ENCODE measurements around the gene RYR2.

The RYR2 gene

GRCh38 chr1:237736372-237737029 is 694.5 kb downstream of the RYR2 start:
- TF ChIP-seq GATA2 (IDR thresholded peaks at IDR 0.05; ENCODE audit: low read depth, low read length) (no peak), GATA3 (IDR thresholded peaks at IDR 0.05; ENCODE audit: low read depth, low read length) (no peak)

DNA sequence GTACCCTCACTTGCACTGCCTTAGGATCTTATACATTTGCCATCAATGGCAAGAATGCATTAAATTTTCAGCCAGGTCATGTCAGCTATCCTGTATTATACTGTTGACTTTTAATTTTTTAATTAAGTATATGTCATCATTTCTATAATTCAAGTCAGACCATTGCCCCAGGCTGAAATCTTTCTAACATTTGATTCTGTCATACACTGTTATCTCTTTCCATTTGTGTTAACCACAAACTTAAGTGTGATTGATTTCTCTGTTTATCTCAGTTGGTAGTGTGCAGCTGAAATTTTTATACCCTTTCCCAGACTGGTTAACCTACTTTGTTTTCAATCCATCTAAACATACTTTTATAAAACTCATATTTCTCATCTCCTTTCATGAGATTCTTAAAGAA is 695.5 kb downstream of the RYR2 start:
- TF ChIP-seq GATA2 (IDR thresholded peaks at IDR 0.05; ENCODE audit: low read depth, low read length) (no peak), GATA3 (IDR thresholded peaks at IDR 0.05; ENCODE audit: low read depth, low read length) (no peak)

DNA sequence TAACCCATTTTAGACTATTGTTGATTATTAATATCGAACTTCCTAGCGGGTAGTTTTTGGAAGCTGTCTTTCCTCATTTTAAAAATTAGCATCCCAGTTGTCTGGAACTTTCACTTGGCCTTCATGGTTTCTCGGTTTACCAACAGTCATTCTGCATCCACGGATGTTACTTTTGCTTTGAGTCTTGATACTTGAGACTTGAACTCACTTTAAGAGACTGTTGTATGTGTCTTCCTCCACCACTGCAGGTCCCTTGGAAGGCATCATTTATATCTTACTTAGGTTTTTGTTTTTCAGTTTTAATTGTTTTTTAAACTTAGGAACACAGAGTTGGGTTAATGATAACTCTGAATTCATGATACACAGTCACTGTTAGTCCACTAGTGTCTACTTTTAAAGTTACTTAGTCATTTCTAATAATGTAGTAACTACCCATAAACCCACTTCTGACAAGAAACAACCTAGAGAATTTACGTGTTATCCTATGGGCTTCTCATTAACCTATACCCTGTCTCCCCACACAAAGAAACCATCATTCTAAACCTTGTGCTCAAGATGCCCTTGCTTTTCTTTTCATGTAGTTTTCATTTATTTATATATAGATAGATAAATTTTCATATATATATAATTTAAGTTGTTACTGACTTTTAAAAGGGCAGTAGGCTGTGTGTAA is 696.1 kb downstream of the RYR2 start:
- TF ChIP-seq GATA2 (IDR thresholded peaks at IDR 0.05; ENCODE audit: low read depth, low read length) (no peak), GATA3 (IDR thresholded peaks at IDR 0.05; ENCODE audit: low read depth, low read length) (no peak)

DNA sequence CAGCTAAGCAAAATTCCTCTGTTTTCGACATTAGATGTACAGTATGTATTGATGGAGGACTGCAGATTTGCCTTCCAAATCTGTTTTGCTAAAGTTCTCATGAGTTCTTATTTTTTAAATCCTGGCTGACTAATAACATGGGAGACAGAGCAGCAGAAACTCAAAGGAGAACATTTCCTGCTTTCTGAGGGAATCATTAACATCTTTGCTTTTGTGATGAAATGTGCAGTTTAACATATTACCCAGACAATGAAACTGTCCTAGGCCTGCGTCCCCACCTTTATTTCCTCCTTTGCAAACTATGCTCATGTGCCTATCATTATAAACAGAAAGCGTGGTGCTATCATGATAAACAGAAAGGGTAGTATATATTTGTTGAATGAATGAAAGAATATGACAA is 698.9 kb downstream of the RYR2 start:
- TF ChIP-seq GATA3 (IDR thresholded peaks at IDR 0.05; ENCODE audit: low read depth, low read length) (no peak), GATA2 (IDR thresholded peaks at IDR 0.05; ENCODE audit: low read depth, low read length) (no peak)

DNA sequence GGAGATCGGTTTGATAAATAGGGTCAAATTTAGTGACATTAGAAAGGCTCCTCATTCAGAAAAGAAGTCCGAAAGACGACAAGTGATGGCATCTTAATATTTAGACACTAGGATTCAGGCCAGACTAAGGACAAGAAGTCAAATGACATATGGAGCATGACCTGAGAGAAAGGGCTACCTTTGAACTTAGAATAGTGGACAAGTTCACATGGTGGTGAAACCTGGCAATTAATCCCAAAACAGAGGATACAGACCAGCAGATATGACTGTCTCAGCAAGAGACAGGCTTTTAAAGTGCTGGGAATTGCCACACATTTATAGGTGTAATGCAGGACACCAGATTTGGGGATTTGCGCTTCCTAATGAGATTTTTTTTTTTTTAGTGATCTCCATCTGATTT is 703.6 kb downstream of the RYR2 start:
- TF ChIP-seq GATA3 (IDR thresholded peaks at IDR 0.05; ENCODE audit: low read depth, low read length) (no peak), GATA2 (IDR thresholded peaks at IDR 0.05; ENCODE audit: low read depth, low read length) (no peak)

- no peak for TF ChIP-seq GATA3 (IDR thresholded peaks at IDR 0.05; ENCODE audit: low read depth, low read length)
- no peak for TF ChIP-seq GATA2 (IDR thresholded peaks at IDR 0.05; ENCODE audit: low read depth, low read length)
These were observed 706.4 kb downstream of the RYR2 start for GRCh38 chr1:237748171-237748960.

GRCh38 chr1:237749122-237749521 is 707.1 kb downstream of the RYR2 start:
- no peak for TF ChIP-seq GATA3 (IDR thresholded peaks at IDR 0.05; ENCODE audit: low read depth, low read length)
- no peak for TF ChIP-seq GATA2 (IDR thresholded peaks at IDR 0.05; ENCODE audit: low read depth, low read length)

GRCh38 chr1:237751090-237751489 is 709.1 kb downstream of the RYR2 start:
- TF ChIP-seq GATA2 (IDR thresholded peaks at IDR 0.05; ENCODE audit: low read depth, low read length), result no peak
- no peak for TF ChIP-seq GATA3 (IDR thresholded peaks at IDR 0.05; ENCODE audit: low read depth, low read length)

- TF ChIP-seq GATA2 (IDR thresholded peaks at IDR 0.05; ENCODE audit: low read depth, low read length) (no peak), GATA3 (IDR thresholded peaks at IDR 0.05; ENCODE audit: low read depth, low read length) (no peak)
These were observed 712.6 kb downstream of the RYR2 start for GRCh38 chr1:237754627-237755026.

DNA sequence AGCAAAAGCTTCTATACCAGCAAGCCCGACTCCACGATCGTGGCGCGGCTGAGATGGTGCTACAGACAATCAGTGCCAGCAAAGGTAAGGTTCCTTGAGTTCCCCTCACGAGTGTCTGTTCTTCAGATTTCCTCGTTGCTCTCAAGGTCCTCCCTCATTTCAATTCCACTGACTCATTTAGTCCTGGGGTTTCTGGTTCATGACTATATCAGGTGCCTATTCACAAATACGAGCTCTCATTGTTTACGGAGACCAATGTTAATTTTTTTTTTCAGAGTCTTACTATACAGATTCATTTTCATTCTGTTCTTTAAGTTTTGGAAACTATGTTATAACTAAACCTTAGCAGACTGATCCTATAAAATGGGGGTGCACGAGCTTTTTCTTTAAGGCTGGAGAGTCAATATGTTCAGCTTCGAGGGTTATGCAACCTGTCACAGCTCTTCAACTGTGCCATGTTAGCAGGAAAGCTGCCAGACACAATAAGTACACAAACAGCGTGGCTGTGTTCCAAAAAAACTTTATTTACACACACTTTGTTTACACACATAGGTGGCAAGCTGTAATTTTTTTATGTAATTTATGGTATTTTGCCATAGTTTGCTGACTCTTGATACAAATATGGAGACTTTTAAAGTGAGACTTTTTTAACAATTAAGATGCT is 714.5 kb downstream of the RYR2 start:
- TF ChIP-seq GATA2 (IDR thresholded peaks at IDR 0.05; ENCODE audit: low read depth, low read length) (no peak), GATA3 (IDR thresholded peaks at IDR 0.05; ENCODE audit: low read depth, low read length) (no peak)

- no peak for TF ChIP-seq GATA2 (IDR thresholded peaks at IDR 0.05; ENCODE audit: low read depth, low read length)
- TF ChIP-seq GATA3 (IDR thresholded peaks at IDR 0.05; ENCODE audit: low read depth, low read length), result no peak
These were observed 717.4 kb downstream of the RYR2 start for GRCh38 chr1:237759377-237759776.

DNA sequence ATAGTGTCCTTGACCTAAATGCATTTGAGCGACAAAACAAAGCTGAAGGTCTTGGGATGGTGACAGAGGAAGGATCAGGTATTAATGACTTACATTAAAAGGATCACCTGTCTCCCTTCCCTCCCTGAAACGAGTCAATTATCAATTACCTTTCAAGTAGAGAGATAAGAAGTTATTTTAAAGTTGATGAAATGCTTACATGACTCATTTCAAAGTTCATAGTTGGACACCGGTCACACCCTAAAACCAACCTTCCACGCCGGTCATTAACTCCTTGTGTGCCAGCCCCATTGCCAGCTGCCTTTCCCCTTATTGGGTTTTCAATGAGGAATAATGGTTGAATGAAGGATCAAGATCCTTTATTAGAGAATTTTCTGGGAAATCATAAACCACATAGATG is 719.0 kb downstream of the RYR2 start:
- TF ChIP-seq GATA2 (IDR thresholded peaks at IDR 0.05; ENCODE audit: low read depth, low read length) (no peak), GATA3 (IDR thresholded peaks at IDR 0.05; ENCODE audit: low read depth, low read length) (no peak)

DNA sequence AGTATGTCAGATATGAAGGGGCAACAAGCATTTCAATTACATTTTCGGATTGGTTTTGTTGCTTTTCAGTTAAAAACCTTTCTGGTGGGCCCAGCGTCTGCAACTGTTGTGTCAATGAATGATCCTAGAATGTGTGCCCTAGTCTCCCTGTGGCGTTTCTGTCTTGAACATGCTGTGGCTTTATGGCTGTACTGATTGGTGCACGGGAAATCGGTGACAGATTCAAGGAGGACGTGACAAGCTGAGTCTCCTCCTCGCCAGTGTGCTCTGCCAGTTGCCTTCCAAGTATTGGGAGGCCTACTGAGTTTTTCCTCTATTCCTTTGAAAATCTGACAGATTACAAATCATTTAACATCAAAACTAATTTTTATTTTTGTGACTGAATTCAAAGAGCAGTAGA is 721.2 kb downstream of the RYR2 start:
- TF ChIP-seq GATA3 (IDR thresholded peaks at IDR 0.05; ENCODE audit: low read depth, low read length) (no peak), GATA2 (IDR thresholded peaks at IDR 0.05; ENCODE audit: low read depth, low read length) (no peak)

DNA sequence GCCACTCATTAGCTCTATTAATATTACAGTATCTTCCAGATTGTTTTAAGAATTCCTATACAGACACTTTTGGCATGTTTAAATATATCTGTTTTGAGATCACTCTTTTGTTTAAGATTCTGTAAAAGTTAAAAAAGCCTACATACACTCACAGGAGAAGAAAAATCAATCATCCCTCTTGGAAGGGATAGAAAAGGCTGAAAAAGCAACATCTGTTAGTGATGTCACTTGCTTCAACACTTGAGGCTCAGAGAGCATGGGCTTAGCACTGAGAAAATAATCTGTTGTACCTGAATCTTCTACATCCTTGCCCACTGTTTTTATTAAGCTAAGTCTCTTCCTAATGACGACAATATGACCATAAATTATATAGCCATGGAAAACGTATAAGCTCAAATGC is 721.8 kb downstream of the RYR2 start:
- TF ChIP-seq GATA3 (IDR thresholded peaks at IDR 0.05; ENCODE audit: low read depth, low read length) (no peak), GATA2 (IDR thresholded peaks at IDR 0.05; ENCODE audit: low read depth, low read length) (no peak)

Measured in SH-SY5Y (cell line).